ENCODE measurements around the gene PIGBOS1. TPM values are rescaled to one million over a fixed set of nuclear protein-coding genes. Genes with fewer than 3 reads are reported as not detected.
"Not testable (repeated sequence)": the region's sequence is repeated elsewhere in the genome, so short reads cannot be mapped to it uniquely, and the experiment has no call there.

PIGBOS1 gene
- total and polyA plus RNA-seq, 11 donors, result 5.8 to 18.0 (median 8.1) TPM

DNA sequence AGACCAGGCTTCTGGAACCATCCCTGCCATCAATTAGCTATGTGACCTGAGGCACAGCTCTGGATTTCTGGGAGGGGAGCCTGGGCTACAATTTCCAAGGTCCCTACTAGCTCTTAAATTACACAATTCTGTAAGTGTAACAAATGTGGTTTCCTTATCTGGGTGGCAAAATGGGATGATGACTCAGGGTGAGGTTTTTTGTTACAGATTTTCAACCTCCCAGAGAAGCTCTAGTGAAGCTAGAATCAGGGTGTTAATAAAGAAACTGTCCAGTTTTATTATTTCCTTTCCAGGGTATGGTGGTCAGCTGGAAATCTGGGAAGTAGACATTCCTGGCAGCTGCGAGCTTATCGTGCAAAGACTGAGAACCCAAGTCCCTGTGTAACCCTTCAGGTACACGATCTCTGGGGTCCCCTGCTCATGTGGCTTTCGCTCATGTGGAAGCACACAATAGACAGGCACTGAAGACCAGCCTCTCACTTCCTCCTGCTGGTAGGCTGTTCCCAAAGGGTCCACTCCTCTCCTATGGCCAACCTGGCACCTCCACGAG lies 36.6 kb downstream of the PIGBOS1 start:
- intact Hi-C loops (cut with DNase I), result loop anchor here in 1 of 10 donors (5.0 kb wide), 1 partner anchor 60 kb away; no protein-coding TSS in a partner anchor
- ATAC-seq, result peak in 2 of 4 donors; percentile 14 to 52
- H3K36me3 ChIP-seq, result no peaks in the 10 kb centered on the region
- no peak for TF ChIP-seq POLR2A (IDR thresholded peaks at IDR 0.05)
- TF ChIP-seq, protein P1, sequence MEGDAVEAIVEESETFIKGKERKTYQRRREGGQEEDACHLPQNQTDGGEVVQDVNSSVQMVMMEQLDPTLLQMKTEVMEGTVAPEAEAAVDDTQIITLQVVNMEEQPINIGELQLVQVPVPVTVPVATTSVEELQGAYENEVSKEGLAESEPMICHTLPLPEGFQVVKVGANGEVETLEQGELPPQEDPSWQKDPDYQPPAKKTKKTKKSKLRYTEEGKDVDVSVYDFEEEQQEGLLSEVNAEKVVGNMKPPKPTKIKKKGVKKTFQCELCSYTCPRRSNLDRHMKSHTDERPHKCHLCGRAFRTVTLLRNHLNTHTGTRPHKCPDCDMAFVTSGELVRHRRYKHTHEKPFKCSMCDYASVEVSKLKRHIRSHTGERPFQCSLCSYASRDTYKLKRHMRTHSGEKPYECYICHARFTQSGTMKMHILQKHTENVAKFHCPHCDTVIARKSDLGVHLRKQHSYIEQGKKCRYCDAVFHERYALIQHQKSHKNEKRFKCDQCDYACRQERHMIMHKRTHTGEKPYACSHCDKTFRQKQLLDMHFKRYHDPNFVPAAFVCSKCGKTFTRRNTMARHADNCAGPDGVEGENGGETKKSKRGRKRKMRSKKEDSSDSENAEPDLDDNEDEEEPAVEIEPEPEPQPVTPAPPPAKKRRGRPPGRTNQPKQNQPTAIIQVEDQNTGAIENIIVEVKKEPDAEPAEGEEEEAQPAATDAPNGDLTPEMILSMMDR (IDR thresholded peaks at IDR 0.05), result no peak
- DNase-seq, result no peak
- no peaks in the 10 kb centered on the region for H3K9me3 ChIP-seq
- peaks cover 0 to 87% (median 0%) of the 10 kb centered on the region in 12 donors for H3K4me1 ChIP-seq
- peak overlapping the region in 1 of 12 donors; percentile 13 for H3K4me3 ChIP-seq
- 63 to 71% (median 68%) methylated on average over 5 of the region's 5 CpGs for WGBS, 4 donors
- H3K27me3 ChIP-seq, result no peaks in the 10 kb centered on the region
- H3K27ac ChIP-seq, result peak overlapping the region in 2 of 12 donors; percentile 28 to 79

DNA sequence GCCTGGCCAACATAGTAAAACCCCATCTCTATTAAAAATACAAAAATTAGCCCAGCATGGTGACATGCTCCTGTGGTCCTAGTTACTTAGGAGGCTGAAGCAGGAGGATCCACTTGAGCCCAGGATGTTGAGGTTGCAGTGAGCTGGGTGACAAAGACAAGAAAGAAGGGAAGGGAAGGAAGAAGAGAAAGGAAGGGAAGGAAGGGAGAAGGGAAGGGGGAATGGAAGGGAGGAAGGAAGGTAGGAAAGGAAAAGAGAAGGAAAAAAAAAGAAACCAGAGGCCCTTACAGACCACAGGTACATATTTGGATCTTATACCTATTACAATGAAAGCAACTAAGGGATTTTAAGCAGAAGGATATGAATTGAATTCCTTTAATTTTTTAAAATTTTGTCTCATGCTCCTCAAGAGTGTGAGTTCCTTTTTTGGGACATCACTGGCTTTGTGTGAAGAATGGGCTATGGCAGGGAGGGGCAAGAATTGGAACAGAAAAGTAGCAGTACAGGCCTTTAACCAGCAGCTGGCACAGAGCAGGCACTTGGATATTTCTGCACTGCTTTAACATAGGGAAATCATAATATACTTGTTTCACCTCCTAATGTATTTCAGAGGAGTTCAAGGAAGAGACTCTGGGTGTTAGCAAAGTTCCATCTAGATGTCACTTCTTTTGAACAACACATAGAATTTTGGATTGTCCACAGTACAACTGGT lies 37.2 kb downstream of the PIGBOS1 start:
- intact Hi-C loops (cut with DNase I), result loop anchor here in 1 of 10 donors (5.0 kb wide), 1 partner anchor 59 kb away; no protein-coding TSS in a partner anchor
- TF ChIP-seq, protein P1 (IDR thresholded peaks at IDR 0.05), result no peak
- TF ChIP-seq POLR2A (IDR thresholded peaks at IDR 0.05), result no peak
- H3K4me3 ChIP-seq, result no peak overlapping the region
- no peaks in the 10 kb centered on the region for H3K36me3 ChIP-seq
- ATAC-seq (no peak), DNase-seq (no peak)
- H3K4me1 ChIP-seq, result peaks cover 0 to 94% (median 0%) of the 10 kb centered on the region in 12 donors
- no peaks in the 10 kb centered on the region for H3K27me3 ChIP-seq
- no peaks in the 10 kb centered on the region for H3K9me3 ChIP-seq
- peak overlapping the region in 1 of 12 donors; percentile 79 for H3K27ac ChIP-seq

DNA sequence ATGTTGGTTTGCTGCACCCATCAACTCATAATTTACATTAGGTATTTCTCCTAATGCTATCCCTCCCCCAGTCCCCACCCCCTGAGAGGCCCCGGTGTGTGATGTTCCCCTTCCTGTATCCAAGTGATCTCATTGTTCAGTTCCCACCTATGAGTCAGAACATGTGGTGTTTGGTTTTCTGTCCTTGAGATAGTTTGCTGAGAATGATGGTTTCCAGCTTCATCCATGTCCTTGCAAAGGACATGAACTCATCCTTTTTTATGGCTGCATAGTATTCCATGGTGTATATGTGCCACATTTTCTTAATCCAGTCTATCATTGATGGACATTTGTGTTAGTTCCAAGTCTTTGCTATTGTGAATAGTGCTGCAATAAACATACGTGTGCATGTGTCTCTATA lies 38.3 kb downstream of the PIGBOS1 start:
- H3K27me3 ChIP-seq, H3K4me3 ChIP-seq, H3K9me3 ChIP-seq, H3K36me3 ChIP-seq, ATAC-seq, DNase-seq: not testable (repeated sequence)
- peak overlapping the region in 1 of 12 donors; percentile 79 for H3K27ac ChIP-seq
- 82 to 96% (median 83%) methylated on average over 2 of the region's 2 CpGs for WGBS, 4 donors
- intact Hi-C loops (cut with DNase I), result loop anchor here in 1 of 10 donors (5.0 kb wide), 1 partner anchor 58 kb away; no protein-coding TSS in a partner anchor
- peaks cover 0 to 95% (median 0%) of the 10 kb centered on the region in 12 donors for H3K4me1 ChIP-seq

DNA sequence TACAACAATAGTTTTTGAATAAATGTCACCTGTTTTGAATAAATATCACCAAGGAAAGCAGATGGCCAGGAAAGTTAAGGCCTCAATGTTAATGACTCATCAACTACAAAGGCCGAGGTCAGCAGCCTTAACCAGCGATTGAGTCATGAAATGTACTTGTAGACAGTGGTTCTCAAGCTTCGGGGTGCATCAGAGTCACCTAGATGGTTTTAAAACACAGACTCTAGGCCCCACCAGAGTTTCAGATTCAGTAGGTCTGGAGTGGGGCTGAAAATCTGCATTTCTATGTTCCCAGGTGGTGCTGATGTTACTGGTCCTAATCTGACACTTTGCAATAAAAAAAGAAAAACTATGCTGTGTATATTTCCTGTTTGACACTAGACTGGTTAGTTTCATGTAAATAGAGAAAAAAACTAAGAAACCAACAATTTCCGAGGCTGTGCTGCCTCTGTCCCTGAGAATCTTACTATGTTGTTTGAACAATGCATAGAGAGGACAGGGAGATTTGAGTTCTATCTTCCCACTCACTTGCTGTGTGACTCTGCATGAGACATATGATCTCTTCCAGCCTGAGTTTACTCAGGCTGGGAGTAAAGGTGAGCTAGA lies 39.1 kb downstream of the PIGBOS1 start:
- WGBS, 4 donors, result 69 to 85% (median 82%) methylated on average over 4 of the region's 4 CpGs
- no peak for DNase-seq
- peak overlapping the region in 1 of 12 donors; percentile 2 for H3K4me3 ChIP-seq
- no peaks in the 10 kb centered on the region for H3K27me3 ChIP-seq
- TF ChIP-seq POLR2A (IDR thresholded peaks at IDR 0.05), result no peak
- TF ChIP-seq, protein P1 (IDR thresholded peaks at IDR 0.05), result no peak
- peak overlapping the region in 1 of 12 donors; percentile 66 for H3K27ac ChIP-seq
- ATAC-seq, result peak in 1 of 4 donors; percentile 34
- intact Hi-C loops (cut with DNase I), result loop anchor here in 1 of 10 donors (5.0 kb wide), 1 partner anchor 58 kb away; no protein-coding TSS in a partner anchor
- H3K9me3 ChIP-seq, result no peaks in the 10 kb centered on the region
- no peaks in the 10 kb centered on the region for H3K36me3 ChIP-seq
- peaks cover 0 to 95% (median 0%) of the 10 kb centered on the region in 12 donors for H3K4me1 ChIP-seq
